SJCRH30 (cell line): ENCODE data around the gene SLC25A36. TPM values are rescaled to one million over a fixed set of nuclear protein-coding genes. Genes with fewer than 3 reads are reported as not detected.
"Not testable (repeated sequence)": the region's sequence is repeated elsewhere in the genome, so short reads cannot be mapped to it uniquely, and the experiment has no call there.

Experiments
- DNase-seq, 2 experiments: peaks; one replicate each; pipeline ENCODE4 v3.0.0-alpha.2; 2015 to 2020
- H3K27ac ChIP-seq: fragments of 250-450 bp; sonication (Bioruptor Pico); 2 replicates; pipeline ENCODE4 v1.5.1; 2020; ENCODE audit warnings: mild to moderate bottlenecking, moderate library complexity
- H3K27me3 ChIP-seq: fragments of 250-450 bp; sonication (Bioruptor Pico); 2 replicates; pipeline ENCODE4 v1.5.1; 2020; ENCODE audit warnings: mild to moderate bottlenecking, moderate library complexity
- H3K36me3 ChIP-seq: fragments of 250-450 bp; sonication (Bioruptor Pico); 2 replicates; pipeline ENCODE4 v1.5.1; 2020; ENCODE audit warnings: mild to moderate bottlenecking, moderate library complexity
- H3K4me1 ChIP-seq: fragments of 250-450 bp; sonication (Bioruptor Pico); 2 replicates; pipeline ENCODE4 v1.5.1; 2020; ENCODE audit warnings: mild to moderate bottlenecking, moderate library complexity
- H3K4me3 ChIP-seq: fragments of 250-450 bp; sonication (Bioruptor Pico); 2 replicates; pipeline ENCODE4 v1.5.1; 2020; ENCODE audit warnings: mild to moderate bottlenecking, moderate library complexity
- H3K9me3 ChIP-seq: fragments of 250-450 bp; sonication (Bioruptor Pico); replicated peaks from 2 replicates; pipeline ENCODE4 v1.5.1; 2020; ENCODE audit warnings: mild to moderate bottlenecking, moderate library complexity
- total RNA-seq: library from RNA; depleted of rRNA; stranded (reverse); fragments of >200 nt; shearing (Covaris generic); gene quantifications from 2 replicates; pipeline ENCODE4 v1.2.3, GENCODE V29; 2014

Gene SLC25A36
- total RNA-seq, 1 experiment from 2014 or later = 117 TPM

GRCh38 chr3:140995881-140996280 is 54.2 kb downstream of the SLC25A36 start:
- no peak for DNase-seq

GRCh38 chr3:141000027-141000663 is 58.5 kb downstream of the SLC25A36 start:
- Histone ChIP-seq H3K9me3 (0 out of 2 replicates have a peak, but pooled peaks cover 8% of the 10 kb centered on the region), H3K27ac (no peak overlapping the region), H3K27me3 (no peaks in the 10 kb centered on the region), H3K4me3 (no peak overlapping the region), H3K36me3 (no peaks in the 10 kb centered on the region), H3K4me1 (0 out of 2 replicates have a peak, but pooled peaks cover 3% of the 10 kb centered on the region)
- peak; percentile 78 to 90 for DNase-seq

More at GRCh38 chr3:140995881-140996280, 54.2 kb downstream of the SLC25A36 start:
- no peak overlapping the region for H3K4me3 ChIP-seq
- peaks cover 15% of the 10 kb centered on the region; the same call in 1 of the 2 replicates for H3K9me3 ChIP-seq
- H3K27ac ChIP-seq = no peak overlapping the region
- no peaks in the 10 kb centered on the region for H3K27me3 ChIP-seq
- H3K36me3 ChIP-seq = no peaks in the 10 kb centered on the region
- 0 out of 2 replicates have a peak, but pooled peaks cover 3% of the 10 kb centered on the region for H3K4me1 ChIP-seq

GRCh38 chr3:141000686-141001085 is 59.0 kb downstream of the SLC25A36 start:
- 0 out of 2 replicates have a peak, but pooled peaks cover 8% of the 10 kb centered on the region for H3K9me3 ChIP-seq
- H3K27me3 ChIP-seq = no peaks in the 10 kb centered on the region
- DNase-seq = no peak
- 0 out of 2 replicates have a peak, but pooled peaks cover 3% of the 10 kb centered on the region for H3K4me1 ChIP-seq
- no peaks in the 10 kb centered on the region for H3K36me3 ChIP-seq
- no peak overlapping the region for H3K27ac ChIP-seq
- H3K4me3 ChIP-seq = no peak overlapping the region

- Histone ChIP-seq H3K9me3 (no peaks in the 10 kb centered on the region), H3K36me3 (no peaks in the 10 kb centered on the region), H3K27ac (no peak overlapping the region), H3K4me3 (no peak overlapping the region), H3K27me3 (no peaks in the 10 kb centered on the region), H3K4me1 (peaks cover 42% of the 10 kb centered on the region)
- peak in 1 of 2 experiments; percentile 62 for DNase-seq
Observed at GRCh38 chr3:141006344-141006743, 64.7 kb downstream of the SLC25A36 start.

GRCh38 chr3:141009496-141009895 is 67.9 kb downstream of the SLC25A36 start:
- Histone ChIP-seq H3K4me1 (peaks cover 66% of the 10 kb centered on the region), H3K36me3 (no peaks in the 10 kb centered on the region), H3K27ac (peak overlapping the region; percentile 14; the same call in 1 of the 2 replicates), H3K27me3 (no peaks in the 10 kb centered on the region), H3K9me3 (no peaks in the 10 kb centered on the region), H3K4me3 (no peak overlapping the region)
- peak; percentile 25 to 72 for DNase-seq

GRCh38 chr3:141011232-141011996 is 69.8 kb downstream of the SLC25A36 start:
- H3K4me1 ChIP-seq = peaks cover 64% of the 10 kb centered on the region
- H3K9me3 ChIP-seq = no peaks in the 10 kb centered on the region
- H3K4me3 ChIP-seq = peak overlapping the region; percentile 52
- no peaks in the 10 kb centered on the region for H3K27me3 ChIP-seq
- peak overlapping the region; percentile 53 for H3K27ac ChIP-seq
- H3K36me3 ChIP-seq = no peaks in the 10 kb centered on the region
- DNase-seq = peak; percentile 96 to 98

- peaks cover 59% of the 10 kb centered on the region for H3K4me1 ChIP-seq
- no peaks in the 10 kb centered on the region for H3K9me3 ChIP-seq
- no peaks in the 10 kb centered on the region for H3K27me3 ChIP-seq
- H3K27ac ChIP-seq = peak overlapping the region; percentile 53
- no peaks in the 10 kb centered on the region for H3K36me3 ChIP-seq
- peak overlapping the region; percentile 52 for H3K4me3 ChIP-seq
- no peak for DNase-seq
Observed at GRCh38 chr3:141011997-141012262, 70.3 kb downstream of the SLC25A36 start.

- H3K9me3 ChIP-seq = no peaks in the 10 kb centered on the region
- H3K4me3 ChIP-seq = peak overlapping the region; percentile 52
- H3K4me1 ChIP-seq = peaks cover 52% of the 10 kb centered on the region
- no peaks in the 10 kb centered on the region for H3K36me3 ChIP-seq
- H3K27me3 ChIP-seq = no peaks in the 10 kb centered on the region
- peak; percentile 27 to 66 for DNase-seq
- peak overlapping the region; percentile 53 for H3K27ac ChIP-seq
Observed at GRCh38 chr3:141012571-141012970, 70.9 kb downstream of the SLC25A36 start.

GRCh38 chr3:141015481-141015880 is 73.8 kb downstream of the SLC25A36 start:
- Histone ChIP-seq H3K4me1 (peaks cover 39% of the 10 kb centered on the region), H3K9me3 (no peaks in the 10 kb centered on the region), H3K36me3 (no peaks in the 10 kb centered on the region), H3K4me3 (no peak overlapping the region), H3K27me3 (no peaks in the 10 kb centered on the region), H3K27ac (no peak overlapping the region)
- DNase-seq = no peak

- H3K9me3 ChIP-seq, H3K27ac ChIP-seq, H3K27me3 ChIP-seq, DNase-seq, H3K4me3 ChIP-seq, H3K36me3 ChIP-seq: not testable (repeated sequence)
- peaks cover 32% of the 10 kb centered on the region for H3K4me1 ChIP-seq
Observed at GRCh38 chr3:141017366-141018322, 76.0 kb downstream of the SLC25A36 start.

- no peak overlapping the region for H3K4me3 ChIP-seq
- H3K4me1 ChIP-seq = peaks cover 22% of the 10 kb centered on the region
- DNase-seq = no peak
- H3K9me3 ChIP-seq = no peaks in the 10 kb centered on the region
- no peaks in the 10 kb centered on the region for H3K36me3 ChIP-seq
- no peak overlapping the region for H3K27ac ChIP-seq
- no peaks in the 10 kb centered on the region for H3K27me3 ChIP-seq
Observed at GRCh38 chr3:141019244-141019643, 77.6 kb downstream of the SLC25A36 start.

- Histone ChIP-seq H3K4me3 (no peak overlapping the region), H3K4me1 (peaks cover 21% of the 10 kb centered on the region), H3K36me3 (no peaks in the 10 kb centered on the region), H3K27me3 (no peaks in the 10 kb centered on the region), H3K9me3 (no peaks in the 10 kb centered on the region), H3K27ac (peak overlapping the region; percentile 67)
- peak; percentile 74 to 90 for DNase-seq
Observed at GRCh38 chr3:141020143-141020830, 78.7 kb downstream of the SLC25A36 start.

GRCh38 chr3:141021261-141021660 is 79.6 kb downstream of the SLC25A36 start:
- Histone ChIP-seq H3K9me3 (no peaks in the 10 kb centered on the region), H3K27ac (peak overlapping the region; percentile 67), H3K27me3 (no peaks in the 10 kb centered on the region), H3K36me3 (no peaks in the 10 kb centered on the region), H3K4me1 (peaks cover 21% of the 10 kb centered on the region), H3K4me3 (no peak overlapping the region)
- DNase-seq = no peak
